Keratinocyte (primary cell): Measurements from ENCODE around the gene SLC19A1.

Experiments used
- CTCF ChIP-seq, 3 experiments: IDR thresholded peaks in 1 of 3; conservative IDR thresholded peaks in 1 of 3; optimal IDR thresholded peaks in 1 of 3; 2 replicates in 2 of 3; 3 replicates in 1 of 3; pipeline versions ENCODE3 to v1.5.1; 2011; ENCODE audit warnings: low read length in 3 of 3, mild to moderate bottlenecking in 3 of 3, moderate library complexity in 2 of 3, control low read depth in 1 of 3, inconsistent platforms in 1 of 3; ENCODE audit not compliant: insufficient read depth in 2 of 3; ENCODE audit errors: extremely low read depth in 1 of 3
- EZH2 ChIP-seq: IDR thresholded peaks from one replicate; pipeline ENCODE4 v1.6.1; 2012; ENCODE audit warnings: inconsistent platforms, mild to moderate bottlenecking, low read length, moderate library complexity

DNA sequence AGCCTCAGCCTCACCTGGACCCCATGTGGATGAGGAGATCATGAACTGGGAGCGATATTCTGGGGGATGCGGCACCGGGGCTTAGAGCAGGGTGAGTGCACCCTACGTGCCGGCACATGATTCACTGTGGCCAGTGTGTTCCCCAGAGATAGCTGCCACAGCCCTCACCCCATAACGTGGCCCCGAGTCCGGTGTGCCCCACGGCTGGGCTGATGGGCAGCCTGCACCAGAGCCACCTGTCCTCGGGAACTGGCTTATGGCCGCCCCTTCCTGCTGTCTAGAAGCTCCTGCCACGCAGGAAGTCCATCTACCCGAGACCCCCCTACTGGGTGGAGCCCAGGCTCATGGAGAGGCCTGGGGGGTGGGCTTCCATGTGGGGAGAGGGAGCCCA, 39.1 kb upstream of the SLC19A1 start:
- TF ChIP-seq CTCF (optimal IDR thresholded peaks at IDR 0.05 in 1 of 3, IDR thresholded peaks at IDR 0.05 in 1 of 3, conservative IDR thresholded peaks at IDR 0.05 in 1 of 3; ENCODE audit: extremely low read depth in 1 of 3, insufficient read depth in 2 of 3, low read length in 3 of 3) (no peak), EZH2 (no peak)
